HepG2 (cell line): ENCODE measurements around the gene ZNF764. TPM values are rescaled to one million over a fixed set of nuclear protein-coding genes. Genes with fewer than 3 reads are reported as not detected.
A peak's percentile ranks its signal among the peaks of the same experiment; 100 is the strongest.

Experiments
- ARID5B ChIP-seq: IDR thresholded peaks from 2 replicates; pipeline ENCODE4 v1.4.0; 2020; ENCODE audit warnings: mild to moderate bottlenecking, missing genetic modification reagents
- ASH2L ChIP-seq: fragments of 300-600, 200-600 bp; sonication (generic); IDR thresholded peaks from 2 replicates; pipeline ENCODE4 v1.7.0; 2017; ENCODE audit warnings: low read depth, mild to moderate bottlenecking, moderate library complexity, mixed read lengths, low read length; ENCODE audit not compliant: insufficient read length
- BRF2 ChIP-seq: sonication (generic); formaldehyde crosslinking; IDR thresholded peaks from 2 replicates; pipeline ENCODE4 v1.8.1; 2022; ENCODE audit warnings: mild to moderate bottlenecking, missing genetic modification reagents
- CEBPG ChIP-seq: IDR thresholded peaks from 2 replicates; pipeline ENCODE4 v1.6.1; 2016
- FOXP4 ChIP-seq: sonication (generic); formaldehyde crosslinking; IDR thresholded peaks from 2 replicates; pipeline ENCODE4 v1.4.0; 2020; ENCODE audit warnings: missing genetic modification reagents
- KDM4B ChIP-seq: sonication (generic); formaldehyde crosslinking; IDR thresholded peaks from 2 replicates; pipeline ENCODE4 v1.4.0; 2020; ENCODE audit warnings: missing genetic modification reagents
- MAF1 ChIP-seq: sonication (generic); formaldehyde crosslinking; IDR thresholded peaks from 2 replicates; pipeline ENCODE4 v1.5.0; 2020; ENCODE audit warnings: missing genetic modification reagents, borderline replicate concordance
- RARG ChIP-seq: sonication (generic); formaldehyde crosslinking; IDR thresholded peaks from 2 replicates; pipeline ENCODE4 v1.4.0; 2020; ENCODE audit warnings: low read depth, mild to moderate bottlenecking, missing genetic modification reagents
- RBFOX2 ChIP-seq: fragments of 200-400 bp; formaldehyde crosslinking; IDR thresholded peaks from 2 replicates; pipeline ENCODE4 v1.6.1; 2017; ENCODE audit warnings: low read depth, mild to moderate bottlenecking, low read length
- RCOR2 ChIP-seq: IDR thresholded peaks from 2 replicates; pipeline ENCODE4 v1.6.1; 2016; ENCODE audit warnings: missing biosample characterization, missing genetic modification reagents
- ZKSCAN5 ChIP-seq: sonication (generic); formaldehyde crosslinking; IDR thresholded peaks from 2 replicates; pipeline ENCODE4 v1.5.1; 2020; ENCODE audit warnings: mild to moderate bottlenecking, missing genetic modification reagents
- ZMYM3 ChIP-seq: sonication (generic); formaldehyde crosslinking; IDR thresholded peaks from 2 replicates; pipeline ENCODE4 v1.5.1; 2020; ENCODE audit warnings: mild to moderate bottlenecking, missing genetic modification reagents
- ZNF431 ChIP-seq: sonication (generic); formaldehyde crosslinking; IDR thresholded peaks from 2 replicates; pipeline ENCODE4 v1.9.0; 2022; ENCODE audit warnings: missing genetic modification reagents, low read depth, mild to moderate bottlenecking, borderline replicate concordance
- ZNF687 ChIP-seq: sonication (generic); formaldehyde crosslinking; IDR thresholded peaks from 2 replicates; pipeline ENCODE4 v1.5.1; 2020; ENCODE audit warnings: mild to moderate bottlenecking, missing genetic modification reagents, moderate library complexity
- ZNF7 ChIP-seq: IDR thresholded peaks from 2 replicates; pipeline ENCODE4 v1.6.1; 2016; ENCODE audit warnings: missing biosample characterization, missing genetic modification reagents
- ZNF850 ChIP-seq: sonication (generic); formaldehyde crosslinking; conservative IDR thresholded peaks from 2 replicates; pipeline ENCODE4 v1.9.0; 2021; ENCODE audit warnings: mild to moderate bottlenecking, missing genetic modification reagents
- polyA plus RNA-seq, 8 experiments: library from polyadenylated mRNA; depleted of rRNA in 3 of 8; stranded (reverse) in 7 of 8; unstranded in 1 of 8; fragments of >200 nt; fragmentation: Illumina TruSeq in 4 of 8; extraction: Trizol in 4 of 8; gene quantifications; 2 replicates each; pipeline versions ENCODE4 v1.2.1 to v1.2.3, GENCODE V29; 2011 to 2016; ENCODE audit warnings: low read depth in 4 of 8, missing spikeins in 1 of 8, mixed read lengths in 1 of 8; ENCODE audit not compliant: insufficient read depth in 1 of 8
- total RNA-seq, 5 experiments: library from RNA; depleted of rRNA; stranded (reverse); fragments of >200 nt; fragmentation: Illumina TruSeq; extraction: Trizol; gene quantifications; 2 replicates each; pipeline ENCODE4 v1.2.3, GENCODE V29; 2016; ENCODE audit warnings: low read depth in 1 of 5

The ZNF764 gene
- total and polyA plus RNA-seq, 2 of the 13 experiments (the other 11 are each of a cell fraction or from before 2014, with no cell fraction given): 4.1 to 9.1 TPM

- TF ChIP-seq ZNF687 (CRISPR knock-in tag): peak; percentile 94
- peak; percentile 29; the same call in 1 of the 2 replicates for TF ChIP-seq ZNF431 (CRISPR knock-in tag)
- no peak; the same call in none of the 2 replicates for TF ChIP-seq RCOR2 (CRISPR knock-in tag)
- TF ChIP-seq ASH2L: peak; percentile 89
- peak; percentile 77 for TF ChIP-seq ZKSCAN5 (CRISPR knock-in tag)
- TF ChIP-seq CEBPG (CRISPR knock-in tag): peak; percentile 2; the same call in 1 of the 2 replicates
- no peak; the same call in 1 of the 2 replicates for TF ChIP-seq ZNF7 (CRISPR knock-in tag)
- TF ChIP-seq RBFOX2: peak; percentile 95
- TF ChIP-seq MAF1 (CRISPR knock-in tag): no peak
- TF ChIP-seq ZNF850 (CRISPR knock-in tag): no peak
- no peak for TF ChIP-seq FOXP4
- no peak for TF ChIP-seq RARG (CRISPR knock-in tag)
- no peak; the same call in none of the 2 replicates for TF ChIP-seq ARID5B (CRISPR knock-in tag)
- peak; percentile 85 for TF ChIP-seq ZMYM3 (CRISPR knock-in tag)
- TF ChIP-seq KDM4B (CRISPR knock-in tag): peak; percentile 66; the same call in 1 of the 2 replicates
- TF ChIP-seq BRF2 (CRISPR knock-in tag): peak; percentile 93; the same call in 1 of the 2 replicates
Observed at GRCh38 chr16:30534368-30535105, 23.6 kb downstream of the ZNF764 start, which contains the start of gene ZNF747 (continued).
